ENCODE measurements around the gene PLA2G5.
"Not testable (repeated sequence)": the region's sequence is repeated elsewhere in the genome, so short reads cannot be mapped to it uniquely, and the experiment has no call there.

Gene PLA2G5

DNA sequence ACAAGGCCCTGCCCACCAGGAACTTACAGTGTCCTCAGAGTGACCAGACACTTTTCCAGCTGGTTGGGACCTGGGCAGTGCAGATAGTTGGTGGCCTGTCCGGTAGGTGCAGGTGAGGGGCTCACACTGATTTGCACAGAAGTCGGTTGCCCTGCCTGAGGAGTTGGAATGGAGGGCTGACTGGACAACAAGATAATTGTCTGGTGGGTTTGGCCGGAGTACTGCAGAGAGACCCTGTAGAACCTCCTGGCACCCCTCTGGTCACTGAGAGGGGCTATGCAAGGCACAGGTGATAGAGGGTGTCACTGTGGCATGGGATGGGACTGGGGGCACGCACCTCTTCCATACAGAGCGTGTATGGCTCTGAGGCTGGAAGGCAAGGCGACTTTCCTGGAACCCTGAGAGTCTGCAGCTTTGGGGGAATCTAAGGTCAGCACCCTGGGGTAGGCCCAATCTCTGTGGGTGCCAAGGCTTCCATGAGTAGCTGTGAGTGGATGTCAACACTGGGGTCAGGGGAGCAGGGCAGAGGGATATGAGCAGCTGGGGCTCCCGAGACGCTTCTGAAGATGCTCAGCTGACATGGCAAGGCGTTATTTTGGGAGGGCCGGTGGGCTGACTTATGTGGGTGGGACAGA lies 56.9 kb downstream of the PLA2G5 start:
- TF ChIP-seq CTCF (IDR thresholded peaks at IDR 0.05) = no peak
- peaks cover 19% of the 10 kb centered on the region for H3K27me3 ChIP-seq
- no peak overlapping the region for H3K4me3 ChIP-seq (ENCODE audit: low read depth in 1 of 2, low read length in 1 of 2)
- H3K9me3 ChIP-seq = no peaks in the 10 kb centered on the region
- no peaks in the 10 kb centered on the region for H3K4me1 ChIP-seq (ENCODE audit: control insufficient read depth in 1 of 2, insufficient read depth in 1 of 2, low read depth in 1 of 2, low read length in 1 of 2)
- no peaks in the 10 kb centered on the region for H3K36me3 ChIP-seq
- no peak overlapping the region for H3K27ac ChIP-seq

GRCh38 chr1:20130518-20130917 lies 60.5 kb downstream of the PLA2G5 start:
- not testable (repeated sequence) for H3K4me3 ChIP-seq (ENCODE audit: low read depth in 1 of 2, low read length in 1 of 2); H3K27me3 ChIP-seq; H3K27ac ChIP-seq; H3K9me3 ChIP-seq; H3K4me1 ChIP-seq (ENCODE audit: control insufficient read depth in 1 of 2, insufficient read depth in 1 of 2, low read depth in 1 of 2, low read length in 1 of 2); H3K36me3 ChIP-seq

DNA sequence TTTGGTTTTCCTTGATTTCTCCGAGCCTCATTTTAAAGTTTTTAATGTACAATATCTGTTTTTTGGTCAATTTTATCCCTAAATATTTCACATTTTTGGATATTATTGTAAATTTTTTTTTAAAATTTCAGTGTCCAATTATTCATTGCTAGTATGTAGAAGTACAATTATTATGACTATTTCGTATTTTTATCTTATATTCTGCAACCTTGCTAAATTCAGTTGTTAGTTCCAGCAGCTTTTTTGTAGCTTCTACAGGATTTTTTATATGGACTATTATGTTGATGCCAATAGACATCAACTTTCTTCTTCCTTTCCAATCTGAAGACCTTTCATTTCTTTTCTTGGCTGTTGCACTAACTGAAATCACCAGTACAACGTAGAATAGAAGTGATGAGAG lies 65.0 kb downstream of the PLA2G5 start:
- H3K36me3 ChIP-seq = no peaks in the 10 kb centered on the region
- H3K4me1 ChIP-seq (ENCODE audit: control insufficient read depth in 1 of 2, insufficient read depth in 1 of 2, low read depth in 1 of 2, low read length in 1 of 2) = no peaks in the 10 kb centered on the region
- H3K27me3 ChIP-seq = peaks cover 7% of the 10 kb centered on the region
- TF ChIP-seq CTCF (IDR thresholded peaks at IDR 0.05) = no peak
- H3K9me3 ChIP-seq = no peaks in the 10 kb centered on the region
- H3K4me3 ChIP-seq (ENCODE audit: low read depth in 1 of 2, low read length in 1 of 2) = no peak overlapping the region
- no peak overlapping the region for H3K27ac ChIP-seq

GRCh38 chr1:20136249-20136648 lies 66.3 kb downstream of the PLA2G5 start:
- Histone ChIP-seq H3K27me3 (peaks cover 7% of the 10 kb centered on the region), H3K36me3 (no peaks in the 10 kb centered on the region), H3K4me3 (ENCODE audit: low read depth in 1 of 2, low read length in 1 of 2) (no peak overlapping the region), H3K4me1 (ENCODE audit: control insufficient read depth in 1 of 2, insufficient read depth in 1 of 2, low read depth in 1 of 2, low read length in 1 of 2) (no peaks in the 10 kb centered on the region), H3K9me3 (no peaks in the 10 kb centered on the region), H3K27ac (no peak overlapping the region)
- no peak for TF ChIP-seq CTCF (IDR thresholded peaks at IDR 0.05)

DNA sequence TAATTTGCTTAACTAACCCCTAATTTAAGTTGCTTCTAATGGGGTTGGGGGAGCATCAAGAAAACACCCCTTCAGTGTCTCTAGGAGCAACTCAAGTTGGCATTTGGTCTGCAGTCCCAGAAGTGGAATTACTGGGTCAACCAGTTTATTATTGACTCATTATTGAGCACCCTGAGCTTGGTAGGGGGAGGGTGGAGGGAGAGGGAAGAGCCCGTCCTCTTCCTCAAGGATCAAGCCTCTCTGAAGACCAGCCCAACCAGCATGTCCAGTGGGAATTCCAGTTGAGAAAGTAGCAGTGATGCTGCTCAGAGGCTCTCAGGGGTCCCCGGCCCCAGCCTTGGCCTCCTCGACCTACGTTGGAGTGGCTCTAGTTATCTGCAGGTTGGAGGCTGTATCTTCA lies 67.1 kb downstream of the PLA2G5 start:
- Histone ChIP-seq H3K4me1 (ENCODE audit: control insufficient read depth in 1 of 2, insufficient read depth in 1 of 2, low read depth in 1 of 2, low read length in 1 of 2) (no peaks in the 10 kb centered on the region), H3K27me3 (peaks cover 7% of the 10 kb centered on the region), H3K9me3 (no peaks in the 10 kb centered on the region), H3K4me3 (ENCODE audit: low read depth in 1 of 2, low read length in 1 of 2) (no peak overlapping the region), H3K36me3 (no peaks in the 10 kb centered on the region), H3K27ac (no peak overlapping the region)
- no peak for TF ChIP-seq CTCF (IDR thresholded peaks at IDR 0.05)

GRCh38 chr1:20137604-20138003 lies 67.6 kb downstream of the PLA2G5 start:
- TF ChIP-seq CTCF (IDR thresholded peaks at IDR 0.05) = no peak
- H3K4me3 ChIP-seq (ENCODE audit: low read depth in 1 of 2, low read length in 1 of 2) = no peak overlapping the region
- H3K27ac ChIP-seq = no peak overlapping the region
- no peaks in the 10 kb centered on the region for H3K36me3 ChIP-seq
- H3K27me3 ChIP-seq = peaks cover 7% of the 10 kb centered on the region
- no peaks in the 10 kb centered on the region for H3K4me1 ChIP-seq (ENCODE audit: control insufficient read depth in 1 of 2, insufficient read depth in 1 of 2, low read depth in 1 of 2, low read length in 1 of 2)
- no peaks in the 10 kb centered on the region for H3K9me3 ChIP-seq

Data from neutrophil (primary cell).